H1 (cell line): Measurements from ENCODE around the gene ARHGEF7. TPM values are rescaled to one million over a fixed set of nuclear protein-coding genes. Genes with fewer than 3 reads are reported as not detected.

ENCODE experiments used
- CTCF ChIA-PET: fragments of 300-600 bp; sonication (Branson Sonifier 250); formaldehyde crosslinking; loops from one replicate; lab custom pipeline; 2021; ENCODE audit not compliant: partially characterized antibody; lab: Charles Lee
- POLR2A ChIA-PET: fragments of 300-600 bp; sonication (Branson Sonifier 250); formaldehyde crosslinking; loops from one replicate; lab custom pipeline; 2021; ENCODE audit warnings: inconsistent platforms; ENCODE audit not compliant: partially characterized antibody; lab: Charles Lee
- DNase-seq, 2 experiments: peaks; one replicate each; pipeline versions ENCODE4 v3.0.0 to v3.0.0-alpha.2; 2010 to 2022; ENCODE audit warnings: low spot score in 2 of 2, low read depth in 1 of 2, mixed read lengths in 1 of 2
- FAIRE-seq: peaks from 2 replicates; lab custom pipeline; 2011; peaks lifted over from hg19 to GRCh38; lab: Jason Lieb, UNC
- H2AFZ ChIP-seq: 2 replicates; pipeline ENCODE4 v1.8.1; 2012; ENCODE audit warnings: low read length, inconsistent platforms
- H2AK5ac ChIP-seq: 2 replicates; pipeline ENCODE4 v1.6.1; 2013; ENCODE audit warnings: low read depth, low read length
- H2BK120ac ChIP-seq: replicated peaks from 2 replicates; pipeline ENCODE3; 2013; ENCODE audit warnings: low read depth, low read length, inconsistent platforms
- H2BK12ac ChIP-seq: 2 replicates; pipeline ENCODE4 v1.6.1; 2013; ENCODE audit warnings: low read depth, low read length
- H2BK15ac ChIP-seq: 2 replicates; pipeline ENCODE4 v1.6.1; 2013; ENCODE audit warnings: low read length
- H2BK20ac ChIP-seq: 2 replicates; pipeline ENCODE4 v1.6.1; 2013; ENCODE audit warnings: low read length
- H2BK5ac ChIP-seq: 2 replicates; pipeline ENCODE4 v1.6.1; 2013; ENCODE audit warnings: low read depth, low read length
- H3K14ac ChIP-seq: 2 replicates; pipeline ENCODE4 v1.6.1; 2013; ENCODE audit warnings: inconsistent platforms; ENCODE audit not compliant: insufficient read length
- H3K18ac ChIP-seq: 2 replicates; pipeline ENCODE4 v1.6.1; 2013; ENCODE audit warnings: low read length; ENCODE audit errors: extremely low read depth
- H3K23ac ChIP-seq: 2 replicates; pipeline ENCODE4 v1.6.1; 2013; ENCODE audit warnings: inconsistent platforms; ENCODE audit not compliant: insufficient read length
- H3K23me2 ChIP-seq: 2 replicates; pipeline ENCODE4 v1.6.1; 2013; ENCODE audit warnings: low read depth, low read length
- H3K27ac ChIP-seq: 2 replicates; pipeline ENCODE4 v1.6.1; 2011; ENCODE audit warnings: low read depth, low read length, inconsistent platforms
- H3K27me3 ChIP-seq, 4 experiments: replicated peaks in 1 of 4; 1 replicate in 1 of 4; 2 replicates in 3 of 4; pipeline versions ENCODE4 v1.6.1 to v1.8.1; 2011 to 2013; ENCODE audit warnings: low read length in 3 of 4, mild to moderate bottlenecking in 3 of 4, inconsistent platforms in 2 of 4, mixed read lengths in 2 of 4, moderate library complexity in 1 of 4; ENCODE audit not compliant: control insufficient read depth in 3 of 4, insufficient read depth in 3 of 4; ENCODE audit errors: extremely low read depth in 1 of 4
- H3K36me3 ChIP-seq, 4 experiments: 2 replicates each; pipeline versions ENCODE4 v1.6.1 to v1.8.1; 2011 to 2013; ENCODE audit warnings: mild to moderate bottlenecking in 4 of 4, low read length in 3 of 4, moderate library complexity in 2 of 4, control low read depth in 1 of 4, inconsistent platforms in 1 of 4; ENCODE audit not compliant: insufficient read depth in 4 of 4, control insufficient read depth in 2 of 4
- H3K4ac ChIP-seq: replicated peaks from 2 replicates; pipeline ENCODE3; 2013; ENCODE audit warnings: low read length, low read depth, mixed read lengths, inconsistent platforms; ENCODE audit not compliant: insufficient read length
- H3K4me1 ChIP-seq, 4 experiments: replicated peaks in 1 of 4; 1 replicate in 1 of 4; 2 replicates in 3 of 4; pipeline versions ENCODE4 v1.6.1 to v1.8.1; 2011 to 2013; ENCODE audit warnings: low read length in 3 of 4, inconsistent platforms in 2 of 4, mixed read lengths in 1 of 4; ENCODE audit not compliant: insufficient read depth in 4 of 4, control insufficient read depth in 3 of 4
- H3K4me2 ChIP-seq, 2 experiments: 2 replicates each; pipeline versions ENCODE4 v1.6.1 to v1.8.1; 2011 to 2013; ENCODE audit warnings: low read depth in 2 of 2, low read length in 2 of 2, control low read depth in 1 of 2, inconsistent platforms in 1 of 2, mild to moderate bottlenecking in 1 of 2; ENCODE audit not compliant: insufficient read depth in 1 of 2
- H3K4me3 ChIP-seq, 4 experiments: fragments of 200-600, 300-600 bp in 1 of 4; sonication (generic), shearing (Covaris generic), sonication (Bioruptor Twin) in 1 of 4; 2 replicates each; pipeline versions ENCODE4 v1.5.1 to v1.8.1; 2011 to 2016; ENCODE audit warnings: low read length in 4 of 4, low read depth in 3 of 4, control low read depth in 2 of 4, inconsistent platforms in 2 of 4, mild to moderate bottlenecking in 2 of 4, mixed read lengths in 1 of 4, moderate library complexity in 1 of 4; ENCODE audit not compliant: insufficient read depth in 2 of 4; ENCODE audit errors: extremely low read depth in 1 of 4
- H3K56ac ChIP-seq: replicated peaks from 2 replicates; pipeline ENCODE3; 2013; ENCODE audit warnings: low read depth, mild to moderate bottlenecking, mixed read lengths, low read length, inconsistent platforms; ENCODE audit not compliant: insufficient read length
- H3K79me1 ChIP-seq: 2 replicates; pipeline ENCODE4 v1.6.1; 2013; ENCODE audit warnings: low read depth, low read length, control low read depth
- H3K79me2 ChIP-seq, 2 experiments: 2 replicates each; pipeline versions ENCODE4 v1.6.1 to v1.8.1; 2012 to 2013; ENCODE audit warnings: low read length in 2 of 2, mild to moderate bottlenecking in 2 of 2, inconsistent platforms in 1 of 2; ENCODE audit not compliant: insufficient read depth in 2 of 2, control insufficient read depth in 1 of 2
- H3K9ac ChIP-seq, 4 experiments: replicated peaks in 1 of 4; 1 replicate in 1 of 4; 2 replicates in 3 of 4; pipeline versions ENCODE4 v1.6.1 to v1.8.1; 2011 to 2013; ENCODE audit warnings: low read depth in 3 of 4, low read length in 3 of 4, control low read depth in 2 of 4, mild to moderate bottlenecking in 2 of 4, moderate library complexity in 2 of 4, inconsistent platforms in 1 of 4; ENCODE audit errors: extremely low read depth in 1 of 4
- H3K9me3 ChIP-seq, 2 experiments: 2 replicates each; pipeline versions ENCODE4 v1.6.1 to v1.8.1; 2012 to 2013; ENCODE audit warnings: mild to moderate bottlenecking in 2 of 2, moderate library complexity in 2 of 2, control low read depth in 1 of 2, inconsistent platforms in 1 of 2, low read depth in 1 of 2, low read length in 1 of 2, mixed read lengths in 1 of 2; ENCODE audit not compliant: insufficient read depth in 2 of 2
- H4K20me1 ChIP-seq, 2 experiments: replicated peaks in 1 of 2; 2 replicates each; pipeline versions ENCODE3 to v1.8.1; 2011 to 2013; ENCODE audit warnings: inconsistent platforms in 2 of 2, low read length in 2 of 2, mild to moderate bottlenecking in 1 of 2; ENCODE audit not compliant: insufficient read depth in 2 of 2, control insufficient read depth in 1 of 2
- H4K5ac ChIP-seq: 2 replicates; pipeline ENCODE4 v1.6.1; 2013; ENCODE audit warnings: low read length, low read depth, mixed read lengths, inconsistent platforms; ENCODE audit not compliant: insufficient read length
- H4K8ac ChIP-seq: 2 replicates; pipeline ENCODE4 v1.8.0; 2013; ENCODE audit warnings: mild to moderate bottlenecking, moderate library complexity, low read length, inconsistent platforms; ENCODE audit not compliant: insufficient read depth; ENCODE audit errors: extremely low read depth
- H4K91ac ChIP-seq: replicated peaks from 2 replicates; pipeline ENCODE3; 2013; ENCODE audit warnings: low read length, mixed read lengths, inconsistent platforms; ENCODE audit not compliant: insufficient read length
- CBX5 ChIP-seq: fragments of 300-800, 300-1000 bp; sonication (generic); IDR thresholded peaks from 2 replicates; pipeline ENCODE4 v1.7.1; 2016; ENCODE audit warnings: antibody characterized with exemption, low read length, low read depth
- CEBPB ChIP-seq: IDR thresholded peaks from 2 replicates; pipeline ENCODE4 v1.6.1; 2012; ENCODE audit warnings: low read depth, low read length
- EP300 ChIP-seq, 2 experiments: IDR thresholded peaks; 1 replicate in 1 of 2; 2 replicates in 1 of 2; pipeline ENCODE4 v1.6.1; 2011 to 2012; ENCODE audit warnings: low read depth in 2 of 2, low read length in 2 of 2, mild to moderate bottlenecking in 2 of 2, borderline replicate concordance in 1 of 2, inconsistent platforms in 1 of 2, moderate library complexity in 1 of 2
- JUND ChIP-seq: IDR thresholded peaks from 2 replicates; pipeline ENCODE4 v1.6.1; 2011; ENCODE audit warnings: mild to moderate bottlenecking, improper control_type of control experiment, low read length
- KDM1A ChIP-seq: fragments of 200-600, 300-600 bp; sonication (generic); IDR thresholded peaks from 2 replicates; pipeline ENCODE4 v1.7.1; 2016; ENCODE audit warnings: mild to moderate bottlenecking, low read length, borderline replicate concordance
- KDM4A ChIP-seq: IDR thresholded peaks from one replicate; pipeline ENCODE4 v1.7.1; 2012; ENCODE audit warnings: low read depth, mild to moderate bottlenecking, moderate library complexity, low read length, inconsistent platforms; ENCODE audit not compliant: severe bottlenecking
- KDM5A ChIP-seq: fragments of 200-600 bp; IDR thresholded peaks from 2 replicates; pipeline ENCODE4 v1.7.1; 2012; ENCODE audit warnings: mild to moderate bottlenecking, low read length, inconsistent platforms, mixed read lengths
- POLR2A ChIP-seq, 2 experiments: IDR thresholded peaks; 1 replicate in 1 of 2; 2 replicates in 1 of 2; pipeline ENCODE4 v1.6.1; 2011; ENCODE audit warnings: low read depth in 2 of 2, low read length in 2 of 2, mild to moderate bottlenecking in 2 of 2; ENCODE audit errors: control extremely low read depth in 1 of 2
- POLR2AphosphoS5 ChIP-seq: IDR thresholded peaks from 2 replicates; pipeline ENCODE4 v1.6.1; 2011; ENCODE audit warnings: low read depth, low read length
- POU5F1 ChIP-seq: IDR thresholded peaks from 2 replicates; pipeline ENCODE4 v1.6.1; 2011; ENCODE audit warnings: low read depth, mild to moderate bottlenecking, low read length, moderate library complexity
- TEAD4 ChIP-seq: IDR thresholded peaks from 2 replicates; pipeline ENCODE4 v1.6.1; 2012; ENCODE audit warnings: low read depth, low read length, inconsistent platforms, mixed read lengths
- WGBS, 2 experiments: shearing (Covaris generic) in 1 of 2; methylation state at CpG; one replicate each; pipeline versions ENCODE4 v1.1.6 to v1.1.7; 2013 to 2015; ENCODE audit warnings: low lambda C conversion rate in 2 of 2, mixed read lengths in 2 of 2, inconsistent platforms in 1 of 2, low coverage in 1 of 2, missing lambda C conversion rate in 1 of 2; ENCODE audit not compliant: insufficient replicate concordance in 2 of 2, insufficient coverage in 1 of 2, insufficient read length in 1 of 2; ENCODE audit errors: extremely low coverage in 1 of 2, missing lambda C conversion rate in 1 of 2; 5-methylcytosine and 5-hydroxymethylcytosine counted together
- polyA plus RNA-seq, 7 experiments: library from polyadenylated mRNA; depleted of rRNA in 3 of 7; stranded (reverse) in 5 of 7; unstranded in 2 of 7; fragments of >200 nt in 5 of 7; fragments of 200-250 nt in 2 of 7; gene quantifications; 1 replicate in 5 of 7; 2 replicates in 1 of 7; 4 replicates in 1 of 7; pipeline versions ENCODE4 v1.2.1 to v1.2.3, GENCODE V29; 2011 to 2013; ENCODE audit warnings: missing spikeins in 2 of 7, mixed read lengths in 2 of 7
- total RNA-seq: library from RNA; stranded (reverse); fragmentation: NEBNext Ultra II Directional; extraction: Animal tissue kit (Norgen Biotek cat#: 25700); gene quantifications from 2 replicates; pipeline ENCODE4 v1.2.1, GENCODE V29; 2021

The ARHGEF7 gene
- total and polyA plus RNA-seq, 2 of the 8 experiments (the other 6 are each of a cell fraction or from before 2014, with no cell fraction given), result 26.2 to 56.5 TPM

GRCh38 chr13:111233080-111233479 is 118.0 kb downstream of the ARHGEF7 start:
- ChIA-PET POLR2A (no interaction called here), CTCF (interaction anchor here (1.2 kb wide), 1 partner anchor 165 kb away, joined by 3 read pairs; no protein-coding TSS in a partner anchor)
- Histone ChIP-seq H4K8ac (no peak overlapping the region), H2BK15ac (no peak overlapping the region), H3K79me2 (peaks cover 5 to 35% of the 10 kb centered on the region in 2 experiments; a peak in 3 of 4 replicates), H3K4me2 (no peak overlapping the region), H2BK5ac (no peak overlapping the region), H2BK12ac (no peak overlapping the region), H4K20me1 (peaks cover 7% of the 10 kb centered on the region in 2 experiments), H3K14ac (no peak overlapping the region), H3K23ac (no peak overlapping the region), H3K4me1 (peaks cover 0 to 5% (median 2%) of the 10 kb centered on the region in 4 experiments; a peak in 4 of 7 replicates), H2AFZ (no peak overlapping the region), H3K18ac (no peak overlapping the region), H3K27me3 (no peaks in the 10 kb centered on the region), H3K27ac (no peak overlapping the region), H3K4me3 (no peak overlapping the region), H2BK20ac (no peak overlapping the region), H2BK120ac (no peak overlapping the region), H3K9ac (no peak overlapping the region), H3K56ac (no peak overlapping the region), H3K36me3 (peaks cover 0 to 3% (median 1%) of the 10 kb centered on the region in 4 experiments; a peak in 2 of 8 replicates), H3K79me1 (peaks cover 18% of the 10 kb centered on the region), H3K9me3 (no peaks in the 10 kb centered on the region), H3K4ac (no peak overlapping the region), H4K91ac (no peak overlapping the region), H4K5ac (no peak overlapping the region), H2AK5ac (no peak overlapping the region), H3K23me2 (no peaks in the 10 kb centered on the region)
- TF ChIP-seq KDM1A (no peak), EP300 (IDR thresholded peaks at IDR 0.05; ENCODE audit: borderline replicate concordance in 1 of 2, low read depth in 2 of 2, low read length in 2 of 2) (no peak), POU5F1 (no peak), CBX5 (no peak), CEBPB (no peak), POLR2A (IDR thresholded peaks at IDR 0.05; ENCODE audit: control extremely low read depth in 1 of 2, low read depth in 2 of 2, low read length in 2 of 2) (no peak), KDM4A (no peak), TEAD4 (no peak), POLR2AphosphoS5 (no peak), KDM5A (no peak), JUND (no peak)
- no peak for FAIRE-seq
- DNase-seq, result no peak
- 87% methylated on average over 1 of the region's 1 CpG; no CpG with 5 or more reads in 1 of the 2 experiments for WGBS, 2 experiments
